H9 (cell line): Measurements from ENCODE around the gene SEL1L. TPM values are rescaled to one million over a fixed set of nuclear protein-coding genes. Genes with fewer than 3 reads are reported as not detected.
A peak's percentile ranks its signal among the peaks of the same experiment; 100 is the strongest.

Experiments
- DNase-seq: peaks from one replicate; pipeline ENCODE4 v3.0.0-alpha.2; 2017
- H2AFZ ChIP-seq: one replicate; pipeline ENCODE4 v1.6.1; 2013; ENCODE audit warnings: mild to moderate bottlenecking, low read length, control low read depth, moderate library complexity
- H2AK5ac ChIP-seq: 2 replicates; pipeline ENCODE4 v1.6.1; 2013; ENCODE audit warnings: low read length, control low read depth, mixed read lengths; ENCODE audit not compliant: insufficient read length
- H2BK120ac ChIP-seq: one replicate; pipeline ENCODE4 v1.6.1; 2013; ENCODE audit warnings: low read depth, mild to moderate bottlenecking, low read length, control low read depth, inconsistent platforms; ENCODE audit not compliant: poor library complexity, severe bottlenecking
- H2BK12ac ChIP-seq: 2 replicates; pipeline ENCODE4 v1.6.1; 2013; ENCODE audit warnings: low read length, control low read depth, mixed read lengths, low read depth; ENCODE audit not compliant: insufficient read length
- H2BK15ac ChIP-seq: 2 replicates; pipeline ENCODE4 v1.6.1; 2013; ENCODE audit warnings: low read depth, low read length, control low read depth
- H2BK20ac ChIP-seq: one replicate; pipeline ENCODE4 v1.6.1; 2013; ENCODE audit warnings: low read depth, mild to moderate bottlenecking, low read length, control low read depth, inconsistent platforms; ENCODE audit not compliant: poor library complexity, severe bottlenecking
- H2BK5ac ChIP-seq: 2 replicates; pipeline ENCODE4 v1.6.1; 2013; ENCODE audit warnings: low read length, control low read depth, mixed read lengths; ENCODE audit not compliant: insufficient read length
- H3K14ac ChIP-seq: 2 replicates; pipeline ENCODE4 v1.6.1; 2013; ENCODE audit warnings: low read length, control low read depth; ENCODE audit not compliant: insufficient read depth
- H3K18ac ChIP-seq: 2 replicates; pipeline ENCODE4 v1.6.1; 2013; ENCODE audit warnings: low read depth, mild to moderate bottlenecking, mixed read lengths, low read length, control low read depth; ENCODE audit not compliant: insufficient read length
- H3K23ac ChIP-seq: 2 replicates; pipeline ENCODE4 v1.6.1; 2013; ENCODE audit warnings: low read length, control low read depth, mixed read lengths, low read depth; ENCODE audit not compliant: insufficient read length
- H3K23me2 ChIP-seq: 2 replicates; pipeline ENCODE4 v1.6.1; 2013; ENCODE audit warnings: low read depth, mild to moderate bottlenecking, mixed read lengths, low read length, control low read depth; ENCODE audit not compliant: insufficient read length, poor library complexity, severe bottlenecking
- H3K27ac ChIP-seq: 2 replicates; pipeline ENCODE4 v1.5.1; 2013; ENCODE audit warnings: low read length, control low read depth, mixed read lengths, low read depth; ENCODE audit not compliant: insufficient read length
- H3K27me3 ChIP-seq: 2 replicates; pipeline ENCODE4 v1.6.1; 2013; ENCODE audit warnings: low read length, control low read depth, inconsistent platforms; ENCODE audit not compliant: insufficient read depth
- H3K4ac ChIP-seq: 2 replicates; pipeline ENCODE4 v1.6.1; 2013; ENCODE audit warnings: low read depth, mild to moderate bottlenecking, control low read depth, inconsistent platforms, low read length, moderate library complexity
- H3K4me1 ChIP-seq: 2 replicates; pipeline ENCODE4 v1.6.1; 2013; ENCODE audit warnings: low read length, control low read depth, inconsistent platforms; ENCODE audit not compliant: insufficient read depth
- H3K4me2 ChIP-seq: 2 replicates; pipeline ENCODE4 v1.6.1; 2013; ENCODE audit warnings: low read length, control low read depth, mixed read lengths; ENCODE audit not compliant: insufficient read length, insufficient read depth
- H3K56ac ChIP-seq: 2 replicates; pipeline ENCODE4 v1.6.1; 2013; ENCODE audit warnings: low read depth, mild to moderate bottlenecking, mixed read lengths, low read length, control low read depth; ENCODE audit not compliant: insufficient read length
- H3K79me1 ChIP-seq: 2 replicates; pipeline ENCODE4 v1.6.1; 2013; ENCODE audit warnings: low read depth, mild to moderate bottlenecking, moderate library complexity, low read length, control low read depth, inconsistent platforms; ENCODE audit not compliant: insufficient read depth, poor library complexity, severe bottlenecking
- H3K79me2 ChIP-seq: 2 replicates; pipeline ENCODE4 v1.6.1; 2013; ENCODE audit warnings: low read length, control low read depth, inconsistent platforms; ENCODE audit not compliant: insufficient read depth
- H3K9ac ChIP-seq: 2 replicates; pipeline ENCODE4 v1.6.1; 2013; ENCODE audit warnings: low read length, control low read depth, mixed read lengths; ENCODE audit not compliant: insufficient read length; ENCODE audit errors: extremely low read depth
- H3K9me3 ChIP-seq: one replicate; pipeline ENCODE4 v1.6.1; 2013; ENCODE audit warnings: low read depth, low read length, inconsistent platforms; ENCODE audit not compliant: control insufficient read depth
- H3T11ph ChIP-seq: one replicate; pipeline ENCODE4 v1.6.1; 2013; ENCODE audit warnings: mild to moderate bottlenecking, low read length, control low read depth, inconsistent platforms
- H4K20me1 ChIP-seq: one replicate; pipeline ENCODE4 v1.6.1; 2013; ENCODE audit not compliant: control insufficient read depth, insufficient read length, insufficient read depth
- H4K5ac ChIP-seq: 2 replicates; pipeline ENCODE4 v1.6.1; 2013; ENCODE audit warnings: low read depth, mild to moderate bottlenecking, mixed read lengths, low read length, control low read depth; ENCODE audit not compliant: insufficient read length
- H4K8ac ChIP-seq: replicated peaks from 2 replicates; pipeline ENCODE4 v1.6.1; 2013; ENCODE audit warnings: low read length, control low read depth, mixed read lengths, low read depth; ENCODE audit not compliant: insufficient read length
- H4K91ac ChIP-seq: 2 replicates; pipeline ENCODE4 v1.6.1; 2013; ENCODE audit warnings: low read depth, mild to moderate bottlenecking, moderate library complexity, mixed read lengths, low read length, control low read depth; ENCODE audit not compliant: insufficient read length
- H3K27ac Mint-ChIP-seq, 3 experiments: 2 replicates in 2 of 3; 3 replicates in 1 of 3; pipeline ENCODE4 v1.8.0; 2020 to 2021; ENCODE audit warnings: mixed read lengths in 3 of 3, mild to moderate bottlenecking in 1 of 3, moderate library complexity in 1 of 3
- H3K27me3 Mint-ChIP-seq: 2 replicates; pipeline ENCODE4 v1.8.0; 2021; ENCODE audit warnings: low read depth, mild to moderate bottlenecking, moderate library complexity, mixed read lengths
- H3K36me3 Mint-ChIP-seq, 3 experiments: 2 replicates in 2 of 3; 3 replicates in 1 of 3; pipeline ENCODE4 v1.8.0; 2020 to 2021; ENCODE audit warnings: low read depth in 3 of 3, mixed read lengths in 3 of 3; ENCODE audit not compliant: insufficient read depth in 1 of 3
- H3K4me1 Mint-ChIP-seq, 2 experiments: 2 replicates each; pipeline ENCODE4 v1.8.0; 2020; ENCODE audit warnings: mixed read lengths in 2 of 2
- H3K4me3 Mint-ChIP-seq, 2 experiments: 2 replicates in 1 of 2; 3 replicates in 1 of 2; pipeline ENCODE4 v1.8.0; 2020 to 2021; ENCODE audit warnings: mild to moderate bottlenecking in 2 of 2, mixed read lengths in 2 of 2, moderate library complexity in 1 of 2
- H3K9me3 Mint-ChIP-seq, 2 experiments: 2 replicates in 1 of 2; 3 replicates in 1 of 2; pipeline ENCODE4 v1.8.0; 2020; ENCODE audit warnings: mild to moderate bottlenecking in 2 of 2, mixed read lengths in 2 of 2, moderate library complexity in 1 of 2
- CTCF ChIP-seq: fragments of 200-600 bp; sonication (generic); conservative IDR thresholded peaks from 3 replicates; pipeline ENCODE4 v1.8.0; 2021; ENCODE audit warnings: antibody characterized with exemption, mild to moderate bottlenecking
- WGBS: extraction: QIAGEN DNeasy Blood & Tissue Kit; methylation state at CpG from one replicate; pipeline ENCODE4 v1.1.7; 2013; ENCODE audit warnings: missing lambda C conversion rate, low lambda C conversion rate, mixed read lengths; ENCODE audit not compliant: insufficient read length; ENCODE audit errors: extremely low coverage; 5-methylcytosine and 5-hydroxymethylcytosine counted together
- total RNA-seq: library from RNA; stranded (reverse); gene quantifications from 2 replicates; pipeline ENCODE4 v1.2.1, GENCODE V29; 2021

SEL1L gene
- total RNA-seq, 1 experiment from 2014 or later, result 27.5 TPM

GRCh38 chr14:81519200-81520011, 14.2 kb downstream of the SEL1L start:
- Histone ChIP-seq H2BK12ac (no peak overlapping the region), H4K8ac (no peak overlapping the region), H3T11ph (no peak overlapping the region), H3K23ac (no peak overlapping the region), H2AK5ac (no peak overlapping the region), H3K4me1 (peaks cover 3% of the 10 kb centered on the region; the same call in 1 of the 2 replicates), H3K4ac (no peak overlapping the region), H3K27me3 (no peaks in the 10 kb centered on the region), H2BK5ac (no peak overlapping the region), H2BK120ac (no peak overlapping the region), H3K56ac (no peak overlapping the region), H3K18ac (no peak overlapping the region), H2AFZ (no peak overlapping the region), H3K4me2 (no peak overlapping the region), H3K27ac (no peak overlapping the region), H3K9me3 (no peaks in the 10 kb centered on the region), H4K91ac (no peak overlapping the region), H4K20me1 (no peaks in the 10 kb centered on the region), H3K23me2 (no peaks in the 10 kb centered on the region), H3K9ac (no peak overlapping the region), H3K14ac (no peak overlapping the region), H2BK20ac (no peak overlapping the region), H3K79me1 (no peaks in the 10 kb centered on the region), H4K5ac (no peak overlapping the region), H3K79me2 (no peaks in the 10 kb centered on the region), H2BK15ac (no peak overlapping the region)
- DNase-seq, result no peak
- H3K27ac Mint-ChIP-seq, result peak overlapping the region in 2 of 3 experiments; percentile 26 to 41; a peak in 3 of 7 replicates
- H3K9me3 Mint-ChIP-seq, result no peaks in the 10 kb centered on the region
- TF ChIP-seq CTCF, result no peak
- peaks cover 13 to 23% of the 10 kb centered on the region in 2 experiments for H3K4me1 Mint-ChIP-seq
- H3K27me3 Mint-ChIP-seq, result no peaks in the 10 kb centered on the region
- no CpG with 5 or more reads among the region's 3 CpGs for WGBS
- peaks cover 1 to 11% (median 4%) of the 10 kb centered on the region in 3 experiments; a peak in 5 of 7 replicates for H3K36me3 Mint-ChIP-seq
- no peak overlapping the region for H3K4me3 Mint-ChIP-seq
